Measurements from ENCODE around the gene PSAP.

Gene PSAP

DNA sequence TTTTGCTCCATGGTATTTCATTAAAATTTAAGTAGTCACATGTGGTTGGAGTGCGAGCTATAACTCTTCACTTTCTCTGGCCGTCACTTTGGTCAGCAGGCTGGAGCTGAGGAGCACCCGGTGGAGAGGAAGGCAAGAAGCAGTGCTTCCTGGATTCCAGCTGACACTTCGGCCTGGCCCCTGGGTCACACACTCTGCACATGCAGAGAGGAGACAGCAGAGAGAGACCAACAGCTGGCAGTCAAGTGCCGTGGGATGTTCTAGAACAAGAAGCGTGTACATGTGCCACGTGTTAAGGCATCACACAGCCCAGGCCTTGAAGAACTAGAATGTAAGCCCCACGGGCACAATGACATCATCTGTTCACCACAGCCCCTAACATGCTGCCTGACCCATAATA lies 30.1 kb downstream of the PSAP start:
- H3K36me3 Mint-ChIP-seq (ENCODE audit: insufficient read depth): peaks cover 81% of the 10 kb centered on the region
- no peak overlapping the region for H3K4me3 Mint-ChIP-seq
- peaks cover 4 to 16% of the 10 kb centered on the region in 2 donors for H3K4me1 Mint-ChIP-seq (ENCODE audit: low read depth in 2 of 2)
- DNase-seq (no peak), ATAC-seq (replicated peaks) (no peak)
- H3K27ac Mint-ChIP-seq: no peak overlapping the region
- H3K9me3 Mint-ChIP-seq: no peaks in the 10 kb centered on the region
- H3K27me3 Mint-ChIP-seq: no peaks in the 10 kb centered on the region

- ATAC-seq (replicated peaks) (no peak), DNase-seq (no peak)
- Mint-ChIP-seq H3K36me3 (ENCODE audit: insufficient read depth) (peaks cover 79% of the 10 kb centered on the region), H3K27me3 (no peaks in the 10 kb centered on the region), H3K4me1 (ENCODE audit: low read depth in 2 of 2) (peaks cover 4 to 16% of the 10 kb centered on the region in 2 donors), H3K27ac (peak overlapping the region; percentile 23 to 58), H3K4me3 (no peak overlapping the region), H3K9me3 (no peaks in the 10 kb centered on the region)
These were observed 31.1 kb downstream of the PSAP start for GRCh38 chr10:71819985-71820384.

- no peaks in the 10 kb centered on the region for H3K9me3 Mint-ChIP-seq
- H3K4me1 Mint-ChIP-seq (ENCODE audit: low read depth in 2 of 2): peaks cover 4 to 16% of the 10 kb centered on the region in 2 donors
- H3K27me3 Mint-ChIP-seq: no peaks in the 10 kb centered on the region
- H3K4me3 Mint-ChIP-seq: no peak overlapping the region
- ATAC-seq (replicated peaks): no peak
- DNase-seq: no peak
- peaks cover 78% of the 10 kb centered on the region for H3K36me3 Mint-ChIP-seq (ENCODE audit: insufficient read depth)
- peak overlapping the region; percentile 23 to 58 for H3K27ac Mint-ChIP-seq
These were observed 31.6 kb downstream of the PSAP start for GRCh38 chr10:71819441-71819861.

DNA sequence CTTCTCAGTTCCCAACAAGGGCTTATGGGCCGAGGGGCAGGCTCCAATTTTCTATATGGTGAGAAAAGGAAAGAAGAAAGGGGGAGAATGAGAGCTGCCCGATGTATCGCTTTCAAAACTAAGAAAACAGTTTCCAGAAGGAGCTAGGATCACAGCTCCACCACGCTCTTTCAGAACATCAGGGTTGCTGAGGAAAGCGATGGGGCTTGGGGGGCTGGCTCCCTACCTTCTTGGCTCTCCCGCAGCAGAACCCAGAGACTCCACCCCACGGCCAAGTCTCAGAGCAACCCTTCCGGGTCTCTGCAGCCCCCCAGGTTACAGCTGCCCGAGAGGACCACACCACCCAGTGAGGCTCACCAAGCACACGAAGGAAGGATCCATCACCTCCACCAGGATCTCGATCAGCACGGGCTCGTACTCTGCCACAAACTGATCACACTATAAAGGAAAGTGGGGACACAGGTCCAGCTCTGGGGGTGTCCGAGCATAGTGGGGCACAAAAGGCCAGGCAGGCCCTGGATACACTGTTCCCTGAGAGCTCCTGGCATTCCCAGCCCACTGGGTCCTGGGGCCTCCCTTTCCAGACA lies 32.3 kb downstream of the PSAP start:
- Mint-ChIP-seq H3K4me3 (no peak overlapping the region), H3K4me1 (ENCODE audit: low read depth in 2 of 2) (peaks cover 4 to 15% of the 10 kb centered on the region in 2 donors), H3K27ac (peak overlapping the region in 1 of 2 donors; percentile 58), H3K9me3 (no peaks in the 10 kb centered on the region), H3K36me3 (ENCODE audit: insufficient read depth) (peaks cover 75% of the 10 kb centered on the region), H3K27me3 (no peaks in the 10 kb centered on the region)
- DNase-seq (no peak), ATAC-seq (replicated peaks) (no peak)

GRCh38 chr10:71817831-71818655 lies 33.0 kb downstream of the PSAP start:
- H3K4me3 Mint-ChIP-seq: no peak overlapping the region
- no peaks in the 10 kb centered on the region for H3K27me3 Mint-ChIP-seq
- no peak for ATAC-seq (replicated peaks)
- peaks cover 72% of the 10 kb centered on the region for H3K36me3 Mint-ChIP-seq (ENCODE audit: insufficient read depth)
- no peaks in the 10 kb centered on the region for H3K9me3 Mint-ChIP-seq
- peak overlapping the region in 1 of 2 donors; percentile 58 for H3K27ac Mint-ChIP-seq
- H3K4me1 Mint-ChIP-seq (ENCODE audit: low read depth in 2 of 2): peaks cover 4 to 12% of the 10 kb centered on the region in 2 donors
- no peak for DNase-seq

DNA sequence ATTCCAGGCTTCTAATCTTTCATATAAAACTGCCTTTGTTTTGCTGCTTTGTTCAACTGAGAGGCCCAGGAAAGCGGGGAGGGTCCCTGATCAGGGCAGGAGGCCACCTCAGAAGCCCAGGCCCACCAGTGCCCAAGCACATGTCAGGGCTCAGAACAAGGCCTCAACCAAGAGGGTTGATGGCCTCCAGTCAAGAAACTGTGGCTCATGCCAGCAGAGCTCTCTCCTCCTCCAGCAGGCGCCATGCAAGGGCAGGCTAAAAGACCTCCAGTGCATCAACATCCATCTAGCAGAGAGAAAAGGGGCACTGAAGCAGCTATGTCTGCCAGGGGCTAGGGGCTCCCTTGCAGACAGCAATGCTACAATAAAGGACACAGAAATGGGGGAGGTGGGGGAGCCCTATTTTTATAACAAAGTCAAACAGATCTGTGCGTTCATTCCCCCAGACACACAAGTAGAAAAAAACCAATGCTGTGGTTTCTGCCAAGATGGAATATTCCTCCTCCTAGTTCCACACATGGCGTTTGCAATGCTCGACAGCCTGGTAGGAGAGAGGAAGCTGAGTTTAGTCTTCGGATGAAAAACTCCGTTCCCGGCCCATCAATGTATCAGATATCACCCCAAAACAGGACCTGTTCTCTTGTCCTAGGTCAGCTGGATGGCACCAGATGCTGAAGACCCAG lies 34.0 kb downstream of the PSAP start:
- DNase-seq (no peak), ATAC-seq (replicated peaks) (no peak)
- no peak overlapping the region for H3K27ac Mint-ChIP-seq
- peaks cover 66% of the 10 kb centered on the region for H3K36me3 Mint-ChIP-seq (ENCODE audit: insufficient read depth)
- H3K9me3 Mint-ChIP-seq: no peaks in the 10 kb centered on the region
- no peaks in the 10 kb centered on the region for H3K27me3 Mint-ChIP-seq
- peak overlapping the region in 1 of 2 donors; percentile 41 for H3K4me3 Mint-ChIP-seq
- peaks cover 0 to 6% of the 10 kb centered on the region in 2 donors for H3K4me1 Mint-ChIP-seq (ENCODE audit: low read depth in 2 of 2)

- peaks cover 60% of the 10 kb centered on the region for H3K36me3 Mint-ChIP-seq (ENCODE audit: insufficient read depth)
- ATAC-seq (replicated peaks): no peak
- H3K27ac Mint-ChIP-seq: no peak overlapping the region
- H3K27me3 Mint-ChIP-seq: no peaks in the 10 kb centered on the region
- no peaks in the 10 kb centered on the region for H3K9me3 Mint-ChIP-seq
- no peak overlapping the region for H3K4me3 Mint-ChIP-seq
- H3K4me1 Mint-ChIP-seq (ENCODE audit: low read depth in 2 of 2): no peaks in the 10 kb centered on the region
- no peak for DNase-seq
These were observed 34.6 kb downstream of the PSAP start for GRCh38 chr10:71816421-71816851.

- DNase-seq (no peak), ATAC-seq (replicated peaks) (no peak)
- H3K9me3 Mint-ChIP-seq: no peaks in the 10 kb centered on the region
- no peaks in the 10 kb centered on the region for H3K4me1 Mint-ChIP-seq (ENCODE audit: low read depth in 2 of 2)
- peaks cover 53% of the 10 kb centered on the region for H3K36me3 Mint-ChIP-seq (ENCODE audit: insufficient read depth)
- no peaks in the 10 kb centered on the region for H3K27me3 Mint-ChIP-seq
- H3K4me3 Mint-ChIP-seq: no peak overlapping the region
- no peak overlapping the region for H3K27ac Mint-ChIP-seq
These were observed 35.4 kb downstream of the PSAP start for GRCh38 chr10:71815515-71816130.

GRCh38 chr10:71814922-71815411 lies 36.1 kb downstream of the PSAP start:
- Mint-ChIP-seq H3K4me3 (no peak overlapping the region), H3K27me3 (no peaks in the 10 kb centered on the region), H3K4me1 (ENCODE audit: low read depth in 2 of 2) (no peaks in the 10 kb centered on the region), H3K36me3 (ENCODE audit: insufficient read depth) (peaks cover 46% of the 10 kb centered on the region), H3K9me3 (no peaks in the 10 kb centered on the region), H3K27ac (no peak overlapping the region)
- ATAC-seq (replicated peaks) (no peak), DNase-seq (no peak)

GRCh38 chr10:71812913-71813590 lies 38.0 kb downstream of the PSAP start:
- Mint-ChIP-seq H3K4me3 (no peak overlapping the region), H3K27me3 (no peaks in the 10 kb centered on the region), H3K27ac (no peak overlapping the region), H3K9me3 (no peaks in the 10 kb centered on the region), H3K4me1 (ENCODE audit: low read depth in 2 of 2) (no peaks in the 10 kb centered on the region), H3K36me3 (ENCODE audit: insufficient read depth) (peaks cover 29% of the 10 kb centered on the region)
- no peak for ATAC-seq (replicated peaks)
- DNase-seq: no peak

DNA sequence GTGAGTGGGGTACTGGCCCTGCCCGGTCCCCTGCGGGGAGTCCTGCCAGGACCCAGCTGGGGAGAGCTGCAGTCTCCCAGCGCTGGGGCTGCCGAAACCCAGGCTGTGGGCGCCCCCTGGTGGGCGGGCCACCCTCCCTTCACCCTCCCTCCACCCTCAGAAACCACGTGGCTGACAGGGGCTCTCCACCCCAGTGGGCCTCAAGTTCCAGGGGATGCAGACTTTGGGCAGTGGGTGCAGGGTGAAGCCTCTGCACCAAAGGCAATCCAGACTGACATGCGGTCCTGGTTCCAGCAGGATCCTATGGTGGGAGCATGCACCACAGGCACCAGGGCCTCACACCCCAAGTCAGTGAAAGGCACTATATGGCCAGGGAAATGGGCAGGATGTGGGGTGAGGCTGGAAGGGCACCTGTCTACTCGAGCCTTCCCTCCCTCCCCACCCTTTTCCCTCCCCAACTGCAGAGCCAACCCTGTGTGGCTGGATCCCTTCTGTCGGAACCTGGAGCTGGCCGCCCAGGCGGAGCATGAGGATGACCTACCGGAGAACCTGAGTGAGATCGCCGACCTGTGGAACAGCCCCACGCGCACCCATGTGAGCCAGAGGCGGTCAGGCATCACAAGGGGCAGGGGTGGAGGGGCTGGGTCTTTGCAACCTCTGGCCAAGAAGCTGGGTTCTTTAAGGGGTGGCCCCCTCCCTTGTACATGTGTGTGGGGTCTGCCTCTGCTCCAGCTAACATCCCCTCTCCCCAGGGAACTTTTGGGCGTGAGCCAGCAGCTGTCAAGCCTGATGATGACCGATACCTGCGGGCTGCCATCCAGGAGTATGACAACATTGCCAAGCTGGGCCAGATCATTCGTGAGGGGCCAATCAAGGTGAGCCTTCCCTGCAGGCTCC lies 38.8 kb downstream of the PSAP start:
- Mint-ChIP-seq H3K4me3 (no peak overlapping the region), H3K9me3 (no peaks in the 10 kb centered on the region), H3K27ac (no peak overlapping the region), H3K36me3 (ENCODE audit: insufficient read depth) (peaks cover 23% of the 10 kb centered on the region), H3K27me3 (no peaks in the 10 kb centered on the region), H3K4me1 (ENCODE audit: low read depth in 2 of 2) (no peaks in the 10 kb centered on the region)
- DNase-seq: peak; percentile 75 to 76 (median 75)
- peak; percentile 97 for ATAC-seq (replicated peaks)

- no peak for DNase-seq
- Mint-ChIP-seq H3K27me3 (no peaks in the 10 kb centered on the region), H3K27ac (no peak overlapping the region), H3K36me3 (ENCODE audit: insufficient read depth) (peaks cover 16% of the 10 kb centered on the region), H3K4me3 (no peak overlapping the region), H3K9me3 (no peaks in the 10 kb centered on the region), H3K4me1 (ENCODE audit: low read depth in 2 of 2) (no peaks in the 10 kb centered on the region)
- no peak for ATAC-seq (replicated peaks)
These were observed 39.7 kb downstream of the PSAP start for GRCh38 chr10:71811351-71811750.

All from effector memory CD8-positive, alpha-beta T cell (primary cell).